Urinary bladder (tissue), 4 donors: ENCODE data around the gene TMEM163. TPM values are rescaled to one million over a fixed set of nuclear protein-coding genes. Genes with fewer than 3 reads are reported as not detected.

ENCODE experiments used
- DNase-seq: peaks from one replicate; pipeline ENCODE4 v3.0.0-alpha.2; 2015; ENCODE audit errors: extremely low spot score
- H3K27ac ChIP-seq: one replicate; pipeline ENCODE4 v1.5.1; 2013; ENCODE audit warnings: low read depth, mild to moderate bottlenecking, moderate library complexity
- H3K36me3 ChIP-seq: one replicate; pipeline ENCODE4 v1.6.1; 2013; ENCODE audit warnings: mild to moderate bottlenecking, moderate library complexity; ENCODE audit not compliant: insufficient read depth
- H3K4me1 ChIP-seq: one replicate; pipeline ENCODE4 v1.6.1; 2013; ENCODE audit warnings: mild to moderate bottlenecking, moderate library complexity; ENCODE audit not compliant: insufficient read depth
- H3K4me3 ChIP-seq: one replicate; pipeline ENCODE4 v1.5.1; 2013; ENCODE audit warnings: low read depth, low read length
- WGBS: extraction: QIAGEN DNeasy Blood & Tissue Kit; methylation state at CpG from one replicate; pipeline ENCODE4 v1.1.7; 2013; 5-methylcytosine and 5-hydroxymethylcytosine counted together
- polyA plus RNA-seq: library from polyadenylated mRNA; stranded (reverse); fragments of 200-250 nt; gene quantifications from one replicate; pipeline ENCODE4 v1.2.3, GENCODE V29; 2013
- total RNA-seq: library from RNA; depleted of rRNA; stranded (reverse); fragments of >200 nt; gene quantifications from one replicate; pipeline ENCODE4 v1.2.3, GENCODE V29; 2014
- donor health status: healthy with polysubstance abuse.
- donor health status: healthy.

Gene TMEM163
- total and polyA plus RNA-seq, 2 donors, result 1.6 to 2.4 TPM

DNA sequence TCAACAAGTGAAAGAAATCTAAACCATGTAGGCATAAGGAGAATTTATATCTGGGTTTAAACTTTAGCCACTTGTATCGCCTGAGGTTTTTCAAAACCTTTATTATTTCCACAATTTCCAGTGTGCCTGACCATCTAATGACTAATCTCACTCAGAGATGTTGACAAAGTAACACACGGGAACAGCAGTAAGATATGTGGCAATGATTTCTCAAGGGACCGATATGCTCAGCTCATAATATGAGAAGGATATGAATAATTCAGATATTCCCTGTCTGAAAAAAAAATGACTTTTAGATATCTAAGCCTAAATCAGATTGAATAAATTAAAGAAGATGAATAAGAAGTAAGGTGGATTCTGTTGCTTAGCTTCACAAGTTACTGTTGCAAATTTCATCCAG is 43.5 kb downstream of the TMEM163 start:
- H3K4me3 ChIP-seq, result no peak overlapping the region
- WGBS, result 82% methylated on average over 3 of the region's 3 CpGs
- H3K36me3 ChIP-seq, result no peaks in the 10 kb centered on the region
- no peaks in the 10 kb centered on the region for H3K4me1 ChIP-seq
- DNase-seq, result no peak
- no peak overlapping the region for H3K27ac ChIP-seq

DNA sequence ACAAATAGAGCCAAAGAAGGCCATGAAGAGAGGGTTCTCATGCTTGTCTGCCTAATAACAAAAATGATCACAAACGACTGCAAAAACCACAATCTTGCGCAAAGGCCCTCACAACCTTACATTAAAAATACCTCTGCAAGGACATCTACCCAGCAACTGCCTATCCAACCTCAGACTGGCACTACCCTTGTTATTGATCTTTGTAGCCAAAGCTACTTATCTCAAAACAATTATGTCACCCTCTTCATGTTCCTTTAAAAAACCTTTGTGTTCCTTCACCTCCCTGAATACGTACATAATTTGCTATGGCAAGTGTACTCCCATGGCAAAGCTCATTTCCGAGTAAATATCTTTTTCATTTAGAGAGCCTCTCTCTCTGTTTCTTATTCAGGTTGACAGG is 44.1 kb downstream of the TMEM163 start:
- Histone ChIP-seq H3K27ac (no peak overlapping the region), H3K4me3 (no peak overlapping the region), H3K36me3 (no peaks in the 10 kb centered on the region), H3K4me1 (peaks cover 2% of the 10 kb centered on the region)
- no peak for DNase-seq
- WGBS, result 92% methylated on average over 4 of the region's 4 CpGs

DNA sequence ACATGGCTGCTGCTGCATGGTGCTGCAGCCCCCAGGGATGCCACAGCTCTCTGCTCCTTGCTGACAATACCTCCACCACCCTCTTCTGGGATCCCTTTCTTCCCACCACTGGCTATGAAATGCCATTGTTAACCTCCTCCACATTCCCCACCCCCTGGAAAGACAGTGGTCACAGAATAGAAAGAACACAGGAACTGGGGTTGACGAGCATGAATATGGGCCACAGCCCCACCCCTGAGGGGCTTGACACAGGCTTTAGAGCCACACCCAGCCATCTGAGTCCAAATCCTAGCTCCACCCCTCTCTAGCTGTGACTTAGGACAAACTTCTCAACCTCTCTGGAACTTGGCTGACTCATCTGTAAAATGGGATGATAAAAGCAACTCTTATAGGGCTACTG is 47.3 kb downstream of the TMEM163 start:
- Histone ChIP-seq H3K4me1 (peaks cover 2% of the 10 kb centered on the region), H3K36me3 (no peaks in the 10 kb centered on the region), H3K4me3 (no peak overlapping the region), H3K27ac (no peak overlapping the region)
- no peak for DNase-seq
- WGBS, result 0% methylated on average over 1 of the region's 1 CpG

DNA sequence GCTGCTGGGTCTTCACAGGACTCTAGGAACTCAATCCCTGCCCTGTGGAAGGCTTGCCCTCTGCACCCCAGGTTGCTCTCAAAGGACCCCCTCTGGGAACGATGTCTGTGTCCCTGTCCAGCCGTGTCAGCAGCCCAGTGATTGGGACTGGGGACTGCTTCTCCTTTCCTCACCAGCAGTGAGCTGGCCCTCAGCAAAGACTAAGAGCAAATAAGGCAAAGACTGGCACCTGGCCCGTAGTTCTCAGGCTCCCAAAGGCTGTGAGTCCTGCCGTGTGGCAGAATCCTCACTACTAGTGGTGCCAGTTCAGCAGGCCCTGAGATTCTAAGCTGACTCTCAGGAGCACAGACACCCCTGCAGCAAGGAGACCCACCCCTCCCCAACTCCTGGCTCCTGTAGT is 47.8 kb downstream of the TMEM163 start:
- 24% methylated on average over 4 of the region's 4 CpGs for WGBS
- no peaks in the 10 kb centered on the region for H3K36me3 ChIP-seq
- no peak overlapping the region for H3K27ac ChIP-seq
- DNase-seq, result no peak
- no peak overlapping the region for H3K4me3 ChIP-seq
- peaks cover 2% of the 10 kb centered on the region for H3K4me1 ChIP-seq

DNA sequence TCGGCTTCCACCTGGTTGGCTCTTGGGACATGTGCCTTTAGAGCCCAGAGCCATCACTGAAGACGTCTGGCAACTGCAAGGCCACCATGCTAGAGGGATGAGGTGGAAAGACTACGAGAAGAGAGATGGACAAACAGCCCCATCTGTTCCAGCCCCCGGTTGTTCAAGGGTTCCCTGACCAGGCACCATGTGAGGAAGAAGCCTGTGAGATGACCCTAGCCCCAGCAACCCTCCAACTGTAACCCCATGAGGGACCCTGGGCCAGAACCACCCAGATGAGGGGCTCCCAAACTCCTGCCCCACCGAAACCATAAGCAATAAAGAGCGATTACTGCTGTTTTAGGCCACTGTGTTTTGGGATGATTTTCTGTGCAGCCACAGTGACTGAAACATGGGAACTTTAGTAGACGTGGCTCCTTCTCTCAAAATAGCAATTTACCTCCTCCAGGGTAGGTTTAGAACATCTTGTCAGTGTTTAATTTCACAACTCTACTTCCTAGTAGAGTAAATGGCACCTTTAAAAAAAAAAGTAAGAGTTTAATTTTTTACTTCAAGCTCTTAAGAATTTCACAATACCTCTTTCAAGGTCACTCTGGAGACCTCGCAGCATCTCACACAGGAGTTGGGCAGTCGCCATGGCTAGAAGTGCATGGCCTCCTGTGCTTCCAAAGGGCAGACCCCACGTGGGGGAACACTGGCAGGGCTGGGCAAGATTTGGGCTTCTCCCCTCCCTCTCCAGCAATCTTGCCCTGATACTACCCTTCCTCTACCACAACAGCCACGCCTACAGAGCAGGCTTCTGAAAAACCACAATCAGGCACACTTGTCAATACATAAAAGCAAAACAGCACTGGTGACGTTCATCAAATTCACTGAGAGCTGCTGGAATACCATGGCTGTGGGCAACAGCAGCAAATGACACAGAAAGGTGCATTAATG is 48.8 kb downstream of the TMEM163 start:
- no peaks in the 10 kb centered on the region for H3K36me3 ChIP-seq
- H3K27ac ChIP-seq, result no peak overlapping the region
- no peak for DNase-seq
- no peak overlapping the region for H3K4me3 ChIP-seq
- 69% methylated on average over 12 of the region's 12 CpGs for WGBS
- H3K4me1 ChIP-seq, result peaks cover 2% of the 10 kb centered on the region

DNA sequence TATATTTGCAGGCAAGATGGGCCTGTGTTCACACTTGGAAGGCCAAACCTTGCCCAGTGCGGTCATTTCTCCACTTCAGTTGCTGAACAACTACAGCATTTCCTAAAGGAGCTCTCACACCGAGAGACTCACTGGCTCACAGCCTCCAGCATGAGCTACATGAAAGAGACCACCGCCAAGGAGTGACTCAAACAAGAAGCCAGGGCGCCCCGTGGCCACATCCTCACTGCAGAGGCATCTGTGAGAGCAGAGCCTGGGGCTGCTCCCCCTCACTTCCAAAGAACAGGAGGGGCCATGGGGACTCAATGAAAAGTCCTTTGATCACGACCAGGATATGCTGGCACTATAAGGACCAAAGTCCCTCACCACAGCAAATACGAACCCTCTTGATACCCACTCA is 50.0 kb downstream of the TMEM163 start:
- Histone ChIP-seq H3K4me1 (peaks cover 2% of the 10 kb centered on the region), H3K4me3 (no peak overlapping the region), H3K27ac (no peak overlapping the region), H3K36me3 (no peaks in the 10 kb centered on the region)
- DNase-seq, result no peak
- 83% methylated on average over 7 of the region's 7 CpGs for WGBS

DNA sequence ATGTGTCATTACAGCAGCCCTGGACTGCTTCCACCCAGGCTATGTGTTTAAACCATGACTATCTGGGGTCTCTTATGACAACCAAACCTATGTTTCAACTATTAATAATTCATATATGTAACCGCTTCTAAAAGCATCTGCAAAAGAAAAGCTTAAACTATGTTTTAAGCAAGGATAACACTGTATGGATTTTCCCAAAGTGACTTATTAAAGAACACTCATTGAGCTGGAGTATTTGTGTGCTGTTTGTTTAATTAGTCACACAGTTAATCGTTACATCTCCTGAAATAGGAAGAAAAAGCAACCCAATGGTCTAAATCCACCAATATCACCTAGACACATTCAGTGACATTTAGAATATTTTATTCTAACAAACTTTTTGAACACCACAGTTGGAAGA is 51.3 kb downstream of the TMEM163 start:
- DNase-seq, result no peak
- no peak overlapping the region for H3K4me3 ChIP-seq
- 86% methylated on average over 2 of the region's 2 CpGs for WGBS

DNA sequence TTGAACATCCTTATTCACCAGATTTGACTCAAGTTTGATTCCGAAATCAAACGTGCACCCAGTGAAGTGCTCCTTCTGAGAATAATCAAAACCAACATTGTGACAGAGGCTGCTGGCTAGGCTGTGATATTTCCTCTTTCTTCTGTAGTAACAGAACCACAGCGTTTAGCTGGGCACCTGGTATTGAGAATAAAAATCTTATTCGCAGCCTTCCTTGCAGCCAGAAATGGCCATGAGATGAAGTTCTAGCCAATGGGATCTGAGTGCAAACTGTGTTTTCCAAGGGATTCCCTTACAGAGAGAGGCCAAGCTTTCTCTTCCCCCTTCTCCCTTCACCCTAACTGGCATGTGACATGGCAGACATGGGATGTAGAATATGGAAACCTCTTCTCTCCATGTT is 51.7 kb downstream of the TMEM163 start:
- DNase-seq, result no peak
- Histone ChIP-seq H3K4me1 (peaks cover 2% of the 10 kb centered on the region), H3K27ac (no peak overlapping the region), H3K36me3 (no peaks in the 10 kb centered on the region), H3K4me3 (no peak overlapping the region)
- 83% methylated on average over 4 of the region's 4 CpGs for WGBS

More for the DNA sequence above, 51.3 kb downstream of the TMEM163 start:
- H3K4me1 ChIP-seq, result peaks cover 2% of the 10 kb centered on the region
- H3K36me3 ChIP-seq, result no peaks in the 10 kb centered on the region
- H3K27ac ChIP-seq, result no peak overlapping the region

DNA sequence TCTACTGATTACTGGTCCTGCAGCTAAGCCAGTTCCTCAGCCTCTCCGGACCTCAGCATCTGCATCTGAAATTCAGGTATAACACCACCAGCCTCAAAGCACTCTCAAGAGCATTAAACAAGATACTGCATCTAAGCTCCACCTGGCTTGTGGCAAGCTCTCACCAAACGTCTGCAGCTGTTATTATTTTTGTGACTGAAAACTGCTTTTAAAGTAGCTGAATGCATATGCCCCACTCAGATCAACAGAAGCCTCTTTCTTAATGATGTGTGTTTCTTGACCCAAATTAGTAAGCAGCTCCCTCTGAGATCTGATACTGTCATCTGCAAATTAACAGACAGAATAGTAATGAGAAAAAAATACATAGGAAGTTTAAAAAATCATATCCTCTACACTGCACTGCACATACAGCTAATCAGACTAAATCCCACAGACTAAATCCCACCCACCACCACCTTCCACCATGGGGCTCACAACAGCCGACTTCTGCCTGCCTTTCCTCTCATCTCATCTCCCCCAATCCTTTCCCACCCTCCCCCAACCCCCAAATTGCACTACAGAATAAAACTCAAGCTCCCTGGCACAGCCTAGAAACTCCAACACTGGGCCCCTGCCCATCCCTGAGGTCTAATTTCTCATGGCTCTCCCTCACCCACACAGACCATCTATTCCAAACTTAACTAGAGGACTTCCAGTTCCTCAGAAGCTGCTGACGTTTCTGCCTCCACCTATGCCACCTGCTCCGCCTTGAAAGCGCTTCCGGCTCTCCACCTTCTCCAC is 52.9 kb downstream of the TMEM163 start:
- H3K27ac ChIP-seq, result no peak overlapping the region
- WGBS, result 72% methylated on average over 7 of the region's 7 CpGs
- H3K36me3 ChIP-seq, result no peaks in the 10 kb centered on the region
- H3K4me3 ChIP-seq, result no peak overlapping the region
- no peak for DNase-seq
- H3K4me1 ChIP-seq, result peaks cover 2% of the 10 kb centered on the region

DNA sequence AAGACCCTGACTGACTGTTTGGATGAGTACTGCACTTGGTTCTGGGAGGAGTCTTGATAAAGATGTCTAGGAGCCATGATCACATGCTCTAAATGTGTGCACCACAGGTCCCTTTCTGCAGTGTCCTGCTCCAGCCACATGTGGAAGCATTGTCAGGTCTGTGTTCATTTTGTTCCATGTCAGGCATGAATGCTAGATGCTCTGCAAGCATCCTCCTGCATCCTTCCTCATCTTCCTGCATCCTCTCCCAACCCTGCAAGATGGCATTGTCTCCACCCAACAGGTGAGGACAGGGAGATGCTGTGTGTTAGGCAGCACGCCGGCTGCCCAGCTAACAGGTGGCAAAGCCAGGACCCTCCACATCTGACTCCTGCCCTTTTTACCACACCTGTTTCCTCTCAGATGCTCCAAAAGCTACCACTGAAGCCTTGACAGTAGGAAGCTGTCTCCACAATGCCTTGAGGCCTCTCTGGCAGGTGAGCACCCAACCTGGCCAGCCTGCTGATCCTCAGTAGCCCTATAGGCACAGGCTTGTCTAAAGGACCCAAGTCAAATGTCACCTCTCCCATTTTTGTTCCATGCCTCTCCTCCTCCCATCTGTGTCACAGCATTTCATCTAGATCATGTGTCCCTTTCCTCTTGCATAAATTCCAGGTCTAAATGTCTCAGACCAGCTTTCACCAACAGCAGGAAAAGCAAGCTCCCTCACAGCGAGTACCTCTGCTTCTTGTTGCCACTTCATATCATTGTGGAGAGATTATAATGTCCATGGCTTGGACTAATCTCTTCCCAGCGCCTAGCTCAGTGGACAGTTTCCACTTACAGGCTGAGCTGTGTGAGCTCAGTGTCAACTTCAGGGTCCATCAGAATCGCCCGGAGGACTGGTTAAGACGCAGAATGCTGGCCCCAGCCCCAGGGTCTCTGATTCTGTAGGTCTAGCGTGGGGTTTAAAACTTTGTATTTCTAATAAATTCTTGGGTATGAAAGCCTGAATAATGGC is 55.0 kb downstream of the TMEM163 start:
- Histone ChIP-seq H3K36me3 (no peaks in the 10 kb centered on the region), H3K27ac (no peak overlapping the region), H3K4me1 (no peaks in the 10 kb centered on the region), H3K4me3 (no peak overlapping the region)
- 71% methylated on average over 8 of the region's 8 CpGs for WGBS
- DNase-seq, result no peak

DNA sequence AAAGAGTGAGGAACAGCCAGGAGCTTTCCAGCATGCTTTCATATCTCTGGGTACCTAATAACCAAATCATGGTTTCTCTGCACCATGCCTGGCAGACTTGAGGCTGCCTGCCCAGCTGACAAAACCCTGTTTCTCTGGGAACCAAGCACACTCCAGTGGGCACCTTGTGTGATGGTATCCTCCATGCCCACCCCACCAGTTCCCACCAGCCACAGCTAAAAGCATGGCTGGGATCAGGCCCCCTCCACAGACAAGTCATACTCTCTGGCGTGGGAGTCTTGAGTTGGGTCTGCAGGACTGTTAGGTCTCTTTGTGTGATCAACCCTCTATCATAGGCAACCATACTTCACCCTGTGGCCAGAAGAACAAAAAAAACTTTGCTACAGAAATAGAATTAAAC is 56.0 kb downstream of the TMEM163 start:
- no peak for DNase-seq
- no peak overlapping the region for H3K27ac ChIP-seq
- H3K4me3 ChIP-seq, result no peak overlapping the region
- WGBS, result 93% methylated on average over 1 of the region's 1 CpG
- H3K36me3 ChIP-seq, result no peaks in the 10 kb centered on the region
- no peaks in the 10 kb centered on the region for H3K4me1 ChIP-seq

DNA sequence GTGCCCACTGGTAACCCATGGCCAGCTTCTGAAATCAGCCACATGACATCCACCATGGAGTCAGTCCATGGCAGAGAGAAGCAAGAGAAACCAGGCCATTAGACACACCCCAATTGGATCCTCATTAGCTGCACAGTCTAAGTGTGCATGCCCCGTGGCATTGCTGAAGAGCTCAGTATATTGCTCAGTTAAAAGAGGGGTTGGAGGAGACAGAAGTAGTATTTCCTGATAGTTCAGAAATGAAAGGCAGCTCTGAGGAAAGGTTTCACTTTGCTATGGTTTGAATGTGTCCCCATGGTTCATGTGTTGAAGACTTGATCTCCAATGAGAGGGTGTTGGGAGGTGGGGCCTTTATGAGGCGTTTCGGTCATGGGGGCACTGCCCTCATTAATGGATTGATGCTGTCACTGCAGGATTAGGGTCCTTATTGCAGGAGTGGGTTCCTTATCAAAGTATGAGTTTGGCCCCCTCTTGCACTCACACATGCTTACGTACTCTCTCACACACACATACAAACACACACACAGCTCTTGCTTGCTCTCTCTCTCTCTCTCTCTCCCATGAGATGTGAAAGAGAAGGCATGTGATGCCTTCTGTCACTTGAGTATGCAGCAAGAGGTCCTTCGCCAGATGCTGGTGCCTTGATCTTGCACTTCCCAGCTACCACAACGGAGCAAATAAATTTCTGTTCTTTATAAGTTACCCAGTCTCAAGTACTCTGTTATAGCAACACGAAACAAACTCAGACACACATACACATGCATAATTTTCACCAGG is 58.0 kb downstream of the TMEM163 start:
- no peak for DNase-seq
- Histone ChIP-seq H3K36me3 (no peaks in the 10 kb centered on the region), H3K27ac (no peak overlapping the region), H3K4me3 (no peak overlapping the region), H3K4me1 (no peaks in the 10 kb centered on the region)
- WGBS, result 65% methylated on average over 7 of the region's 7 CpGs
